Neuronal stem cell (in vitro differentiated cells): ENCODE results near the gene DUSP28.
A peak's percentile ranks its signal among the peaks of the same experiment; 100 is the strongest.
"Not testable (repeated sequence)": the region's sequence is repeated elsewhere in the genome, so short reads cannot be mapped to it uniquely, and the experiment has no call there.

Experiments used
- DNase-seq: peaks from one replicate; pipeline ENCODE4 v3.0.0-alpha.2; 2013; ENCODE audit warnings: low spot score
- H2AFZ ChIP-seq: one replicate; pipeline ENCODE4 v1.6.1; 2013; ENCODE audit warnings: mild to moderate bottlenecking, low read length, inconsistent platforms
- H2AK5ac ChIP-seq: 2 replicates; pipeline ENCODE4 v1.6.1; 2013; ENCODE audit warnings: low read depth, mild to moderate bottlenecking, inconsistent platforms, low read length, moderate library complexity, mixed read lengths
- H2BK120ac ChIP-seq: 2 replicates; pipeline ENCODE4 v1.6.1; 2013; ENCODE audit warnings: low read depth, mild to moderate bottlenecking, inconsistent platforms, low read length, moderate library complexity, mixed read lengths
- H2BK12ac ChIP-seq: one replicate; pipeline ENCODE4 v1.6.1; 2013; ENCODE audit warnings: low read length, inconsistent platforms
- H2BK15ac ChIP-seq: 2 replicates; pipeline ENCODE4 v1.6.1; 2013; ENCODE audit warnings: mild to moderate bottlenecking, low read length, inconsistent platforms, mixed read lengths
- H2BK5ac ChIP-seq: one replicate; pipeline ENCODE4 v1.6.1; 2013; ENCODE audit warnings: inconsistent platforms, mild to moderate bottlenecking, low read length, moderate library complexity
- H3K14ac ChIP-seq: one replicate; pipeline ENCODE4 v1.6.1; 2013; ENCODE audit warnings: low read length, inconsistent platforms
- H3K18ac ChIP-seq: 2 replicates; pipeline ENCODE4 v1.6.1; 2013; ENCODE audit warnings: low read length, inconsistent platforms
- H3K23ac ChIP-seq: 2 replicates; pipeline ENCODE4 v1.6.1; 2013; ENCODE audit warnings: low read depth, mild to moderate bottlenecking, mixed read lengths, low read length, inconsistent platforms; ENCODE audit not compliant: poor library complexity
- H3K27ac ChIP-seq: replicated peaks from 3 replicates; pipeline ENCODE4 v1.5.1; 2013; ENCODE audit warnings: low read length, inconsistent platforms
- H3K27me3 ChIP-seq, 3 experiments: 2 replicates each; pipeline ENCODE4 v1.6.1; 2013; ENCODE audit warnings: low read length in 3 of 3, mild to moderate bottlenecking in 2 of 3, inconsistent platforms in 1 of 3, low read depth in 1 of 3, mixed read lengths in 1 of 3, moderate library complexity in 1 of 3; ENCODE audit not compliant: control insufficient read depth in 3 of 3, insufficient read depth in 3 of 3
- H3K36me3 ChIP-seq, 2 donors: replicated peaks in 1 of 2; 2 replicates each; pipeline ENCODE4 v1.6.1; 2013; ENCODE audit warnings: low read length in 2 of 2; ENCODE audit not compliant: control insufficient read depth in 2 of 2, insufficient read depth in 2 of 2
- H3K4ac ChIP-seq: 2 replicates; pipeline ENCODE4 v1.6.1; 2013; ENCODE audit warnings: inconsistent platforms, mild to moderate bottlenecking, low read length, moderate library complexity
- H3K4me1 ChIP-seq, 2 donors: 1 replicate in 1 of 2; 2 replicates in 1 of 2; pipeline ENCODE4 v1.6.1; 2013; ENCODE audit warnings: low read length in 2 of 2, low read depth in 1 of 2; ENCODE audit not compliant: control insufficient read depth in 2 of 2, insufficient read depth in 1 of 2
- H3K4me2 ChIP-seq: one replicate; pipeline ENCODE4 v1.6.1; 2013; ENCODE audit warnings: mild to moderate bottlenecking, low read length, inconsistent platforms; ENCODE audit not compliant: insufficient read depth, poor library complexity, severe bottlenecking
- H3K4me3 ChIP-seq, 2 donors: 2 replicates each; pipeline ENCODE4 v1.5.1; 2013; ENCODE audit warnings: low read length in 2 of 2, mild to moderate bottlenecking in 2 of 2, inconsistent platforms in 1 of 2, moderate library complexity in 1 of 2
- H3K79me1 ChIP-seq: one replicate; pipeline ENCODE4 v1.6.1; 2013; ENCODE audit warnings: low read depth, mild to moderate bottlenecking, inconsistent platforms, low read length, moderate library complexity
- H3K9ac ChIP-seq: one replicate; pipeline ENCODE4 v1.6.1; 2013; ENCODE audit warnings: mild to moderate bottlenecking, low read depth, low read length, inconsistent platforms; ENCODE audit not compliant: poor library complexity
- H3K9me3 ChIP-seq, 2 donors: replicated peaks in 1 of 2; 2 replicates each; pipeline versions ENCODE3 to v1.6.1; 2013; ENCODE audit warnings: low read length in 2 of 2, mild to moderate bottlenecking in 2 of 2, inconsistent platforms in 1 of 2, low read depth in 1 of 2, mixed read lengths in 1 of 2, moderate library complexity in 1 of 2; ENCODE audit not compliant: control insufficient read depth in 2 of 2, insufficient read depth in 1 of 2
- H4K8ac ChIP-seq: one replicate; pipeline ENCODE4 v1.6.1; 2013; ENCODE audit warnings: low read depth, mild to moderate bottlenecking, inconsistent platforms, low read length, moderate library complexity
- H4K91ac ChIP-seq: one replicate; pipeline ENCODE4 v1.6.1; 2013; ENCODE audit warnings: low read length, low read depth, mild to moderate bottlenecking, inconsistent platforms; ENCODE audit not compliant: poor library complexity
- WGBS, 2 donors: extraction: QIAGEN DNeasy Blood & Tissue Kit; methylation state at CpG; one replicate each; pipeline ENCODE4 v1.1.7; 2013; ENCODE audit warnings: missing lambda C conversion rate in 2 of 2, mixed read lengths in 1 of 2; ENCODE audit not compliant: insufficient read length in 2 of 2, insufficient replicate concordance in 1 of 2; ENCODE audit errors: extremely low coverage in 2 of 2; 5-methylcytosine and 5-hydroxymethylcytosine counted together

The DUSP28 gene

DNA sequence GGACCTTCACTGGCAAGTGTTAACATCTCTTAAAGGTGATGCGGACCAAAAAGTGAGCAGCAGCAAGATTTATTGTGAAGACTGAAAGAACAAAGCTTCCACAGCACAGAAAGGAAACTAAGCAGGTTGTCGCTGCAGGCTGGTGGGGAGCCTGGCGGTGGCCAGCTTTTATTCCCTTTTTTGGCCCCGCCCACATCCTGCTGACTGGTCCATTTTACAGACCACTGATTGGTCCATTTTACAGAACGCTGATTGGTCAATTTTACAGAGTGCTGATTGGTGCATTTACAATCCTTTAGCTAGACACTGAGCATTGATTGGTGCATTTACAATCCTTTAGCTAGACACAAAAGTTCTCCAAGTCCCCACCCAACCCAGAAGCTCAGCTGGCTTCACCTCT lies 38.3 kb upstream of the DUSP28 start:
- DNase-seq, H2AFZ ChIP-seq, H3K14ac ChIP-seq, H3K23ac ChIP-seq, H3K18ac ChIP-seq, H2BK15ac ChIP-seq, H3K79me1 ChIP-seq, H2BK120ac ChIP-seq, H3K4me3 ChIP-seq, H3K4ac ChIP-seq, H2BK5ac ChIP-seq, H4K91ac ChIP-seq, H3K9ac ChIP-seq, H3K4me2 ChIP-seq, H3K4me1 ChIP-seq, H2AK5ac ChIP-seq, H2BK12ac ChIP-seq, H3K27ac ChIP-seq, H4K8ac ChIP-seq: not testable (repeated sequence)
- peaks cover 29 to 31% of the 10 kb centered on the region in 2 donors for H3K9me3 ChIP-seq
- WGBS, 2 donors = no CpG with 5 or more reads among the region's 5 CpGs
- H3K27me3 ChIP-seq = peaks cover 0 to 18% (median 0%) of the 10 kb centered on the region in 3 experiments
- peaks cover 5 to 62% of the 10 kb centered on the region in 2 donors for H3K36me3 ChIP-seq

DNA sequence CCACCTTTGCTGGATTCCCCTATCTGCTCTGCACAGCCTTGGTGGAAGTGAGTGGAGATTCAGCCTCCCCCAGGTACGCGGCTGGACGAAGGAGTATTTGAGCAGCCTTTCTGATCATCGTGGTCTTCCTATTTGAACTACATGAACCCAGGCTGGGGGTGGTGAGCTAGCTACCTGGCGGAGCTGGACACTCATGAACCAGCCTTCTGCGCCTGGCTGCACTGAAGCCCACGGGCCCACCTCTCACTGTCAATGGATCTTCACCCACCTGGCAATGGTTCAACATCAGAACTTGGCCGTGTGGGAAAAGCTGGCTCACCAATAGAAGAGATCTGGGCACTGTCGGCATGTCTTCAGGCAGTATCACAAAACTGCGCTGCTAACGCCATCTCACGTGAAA lies 37.8 kb upstream of the DUSP28 start:
- H3K4me1 ChIP-seq = peaks cover 0 to 5% of the 10 kb centered on the region in 2 donors
- WGBS, 2 donors = no CpG with 5 or more reads among the region's 12 CpGs
- DNase-seq = no peak
- no peak overlapping the region for H3K4me2 ChIP-seq
- H3K4me3 ChIP-seq = no peak overlapping the region
- no peak overlapping the region for H2BK5ac ChIP-seq
- H3K27me3 ChIP-seq = peaks cover 0 to 18% (median 0%) of the 10 kb centered on the region in 3 experiments
- no peak overlapping the region for H3K23ac ChIP-seq
- no peak overlapping the region for H3K14ac ChIP-seq
- H3K4ac ChIP-seq = no peak overlapping the region
- peaks cover 29 to 36% of the 10 kb centered on the region in 2 donors for H3K9me3 ChIP-seq
- no peak overlapping the region for H2AFZ ChIP-seq
- peaks cover 5 to 63% of the 10 kb centered on the region in 2 donors for H3K36me3 ChIP-seq
- no peak overlapping the region for H3K18ac ChIP-seq
- no peak overlapping the region for H2BK120ac ChIP-seq
- no peak overlapping the region for H3K27ac ChIP-seq
- H2AK5ac ChIP-seq = no peak overlapping the region
- H2BK15ac ChIP-seq = no peak overlapping the region
- H3K79me1 ChIP-seq = no peaks in the 10 kb centered on the region
- no peak overlapping the region for H3K9ac ChIP-seq
- H4K8ac ChIP-seq = no peak overlapping the region
- no peak overlapping the region for H2BK12ac ChIP-seq
- H4K91ac ChIP-seq = no peak overlapping the region

DNA sequence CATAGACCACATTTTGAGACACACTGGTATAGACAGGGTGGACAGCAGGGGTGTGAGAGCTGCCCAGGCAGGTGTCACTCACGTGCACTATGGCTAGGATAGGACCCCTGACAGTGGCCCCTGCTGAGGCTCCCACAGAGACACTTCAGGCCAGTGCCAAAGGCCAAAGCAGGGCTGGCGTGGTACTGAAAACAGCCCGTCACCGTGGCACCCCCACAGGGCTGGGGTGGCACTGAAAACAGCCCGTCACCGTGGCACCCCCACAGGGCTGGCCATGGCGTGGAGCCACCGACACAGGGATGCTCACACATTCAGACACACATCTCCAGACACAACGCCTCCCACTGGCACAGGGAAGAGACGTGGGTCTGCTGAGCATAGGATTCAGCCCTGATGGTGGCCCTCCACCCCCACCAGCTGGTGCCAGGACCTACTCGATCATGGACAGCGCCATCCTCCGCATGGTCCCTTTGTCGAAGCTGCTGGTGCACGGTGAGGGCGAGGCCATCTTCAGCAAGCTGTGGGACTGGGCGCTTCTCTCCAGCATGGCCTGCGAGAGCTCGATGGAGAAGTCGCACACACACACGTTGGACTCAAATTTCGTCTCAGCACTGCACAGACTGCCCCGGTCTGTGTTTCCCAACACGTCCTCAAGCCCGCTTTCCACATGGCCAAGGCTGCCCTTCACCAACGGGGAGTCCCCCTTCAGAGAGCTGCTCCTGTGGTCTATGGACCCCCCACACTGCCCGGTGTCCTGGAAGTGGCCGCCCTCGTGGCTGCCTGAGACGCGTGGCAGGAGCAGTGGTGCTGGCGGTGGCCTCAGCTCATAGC lies 36.5 kb upstream of the DUSP28 start:
- WGBS, 2 donors = no CpG with 5 or more reads among the region's 32 CpGs
- Histone ChIP-seq H3K18ac (no peak overlapping the region), H2AFZ (no peak overlapping the region), H3K27ac (no peak overlapping the region), H3K36me3 (peaks cover 5 to 66% of the 10 kb centered on the region in 2 donors), H3K27me3 (peaks cover 0 to 18% (median 0%) of the 10 kb centered on the region in 3 experiments), H2BK12ac (no peak overlapping the region), H3K9me3 (peaks cover 33 to 39% of the 10 kb centered on the region in 2 donors), H3K14ac (no peak overlapping the region), H3K23ac (no peak overlapping the region), H3K79me1 (no peaks in the 10 kb centered on the region), H4K8ac (peak overlapping the region; percentile 92), H3K4me3 (peak overlapping the region in 1 of 2 donors; percentile 35), H3K9ac (peak overlapping the region; percentile 51), H4K91ac (no peak overlapping the region), H2BK15ac (no peak overlapping the region), H3K4ac (no peak overlapping the region), H2BK5ac (no peak overlapping the region), H2BK120ac (no peak overlapping the region), H2AK5ac (no peak overlapping the region), H3K4me1 (peaks cover 0 to 5% of the 10 kb centered on the region in 2 donors), H3K4me2 (no peak overlapping the region)
- DNase-seq = no peak

DNA sequence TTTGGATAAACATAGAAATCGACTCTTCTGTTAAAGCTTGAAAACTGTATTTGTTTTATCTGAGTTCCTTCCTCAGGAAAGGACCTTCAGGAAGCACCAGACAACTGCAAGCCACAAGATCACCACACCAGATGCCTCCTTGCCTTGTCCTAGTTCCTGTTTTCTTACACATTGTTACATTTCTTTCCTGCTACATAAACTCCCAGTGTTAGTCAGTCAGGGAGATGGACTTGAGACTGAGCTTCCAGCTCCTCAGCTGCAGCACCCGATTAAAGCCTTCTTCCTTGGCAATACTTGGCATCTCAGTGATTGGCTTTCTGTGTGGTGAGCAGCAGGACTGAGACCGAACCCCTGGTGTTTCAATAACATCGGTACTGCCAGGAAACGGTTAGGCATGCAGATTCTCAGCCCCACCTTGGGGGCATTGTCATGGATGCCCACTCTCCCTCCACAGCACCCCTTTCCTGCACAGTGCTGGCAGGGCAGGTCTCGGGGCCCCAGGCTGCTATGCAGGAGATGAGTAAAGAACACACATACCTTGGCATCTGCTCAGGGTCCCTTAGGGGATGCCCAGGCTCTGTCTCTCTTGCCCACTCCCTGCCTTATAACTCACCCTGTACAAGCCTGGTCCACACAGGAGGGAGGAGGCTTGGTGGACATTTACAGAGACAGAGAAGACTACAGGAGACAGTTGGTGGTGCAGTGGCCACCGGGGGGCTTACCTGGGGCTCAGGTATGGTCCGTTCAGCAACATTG lies 35.0 kb upstream of the DUSP28 start:
- no peaks in the 10 kb centered on the region for H3K79me1 ChIP-seq
- no peak overlapping the region for H3K27ac ChIP-seq
- peaks cover 0 to 4% of the 10 kb centered on the region in 2 donors for H3K4me1 ChIP-seq
- peaks cover 39 to 44% of the 10 kb centered on the region in 2 donors for H3K9me3 ChIP-seq
- no peak overlapping the region for H3K18ac ChIP-seq
- H3K14ac ChIP-seq = no peak overlapping the region
- no peak overlapping the region for H2BK120ac ChIP-seq
- H2AK5ac ChIP-seq = no peak overlapping the region
- H3K4ac ChIP-seq = no peak overlapping the region
- no peak overlapping the region for H4K91ac ChIP-seq
- DNase-seq = no peak
- no peak overlapping the region for H2AFZ ChIP-seq
- peaks cover 5 to 69% of the 10 kb centered on the region in 2 donors for H3K36me3 ChIP-seq
- peaks cover 0 to 7% (median 0%) of the 10 kb centered on the region in 3 experiments for H3K27me3 ChIP-seq
- H4K8ac ChIP-seq = no peak overlapping the region
- H3K4me3 ChIP-seq = peak overlapping the region in 1 of 2 donors; percentile 56
- H3K4me2 ChIP-seq = no peak overlapping the region
- H2BK12ac ChIP-seq = no peak overlapping the region
- no peak overlapping the region for H2BK15ac ChIP-seq
- no peak overlapping the region for H3K23ac ChIP-seq
- H2BK5ac ChIP-seq = no peak overlapping the region
- H3K9ac ChIP-seq = no peak overlapping the region
- no CpG with 5 or more reads among the region's 8 CpGs for WGBS, 2 donors
